ENCODE results near the gene CTBP2.
"Not testable (repeated sequence)": the region's sequence is repeated elsewhere in the genome, so short reads cannot be mapped to it uniquely, and the experiment has no call there.

CTBP2 gene

GRCh38 chr10:124990671-124991625, 169.4 kb downstream of the CTBP2 start:
- DNase-seq: no peak

GRCh38 chr10:124989526-124989925, 170.8 kb downstream of the CTBP2 start:
- DNase-seq: no peak

DNA sequence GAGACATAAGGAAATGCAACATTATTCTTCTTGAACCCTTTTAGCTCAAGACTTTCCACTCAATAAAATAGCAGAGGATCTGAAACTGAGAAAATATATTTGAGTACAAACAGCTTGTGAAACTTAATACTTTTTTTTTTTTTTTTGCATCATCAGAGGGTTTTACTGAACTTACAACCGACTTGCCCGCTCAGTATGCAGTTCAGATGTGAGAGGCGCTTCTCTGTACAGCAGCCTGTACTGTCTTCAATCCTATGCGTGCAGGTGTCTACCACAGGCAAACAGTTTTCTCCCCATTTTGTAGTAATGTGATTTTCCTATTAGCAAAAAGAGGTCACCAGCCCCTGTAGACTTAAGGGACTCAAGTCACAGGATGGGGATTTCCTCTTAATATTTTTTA, 171.6 kb downstream of the CTBP2 start:
- not testable (repeated sequence) for DNase-seq

DNA sequence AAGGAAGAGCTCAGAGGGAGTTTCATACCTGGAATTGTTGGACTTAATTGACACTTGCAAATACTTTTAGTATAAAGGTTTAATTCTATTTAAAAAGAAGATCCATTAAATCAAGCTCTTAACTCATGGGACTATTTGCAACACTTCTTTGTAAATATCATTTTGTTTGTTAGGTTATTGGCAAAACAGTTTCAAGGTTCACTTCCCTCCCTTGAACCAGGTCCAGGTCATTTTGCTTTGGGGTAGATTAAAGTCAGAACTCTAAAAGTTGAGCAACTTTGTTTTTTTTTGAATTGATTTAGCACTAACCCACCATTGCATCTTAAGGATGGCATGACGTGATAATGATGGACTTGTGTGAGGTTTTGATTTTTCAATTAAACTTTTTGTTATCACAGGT, 172.6 kb downstream of the CTBP2 start:
- no peak for DNase-seq

GRCh38 chr10:124985162-124985561, 175.2 kb downstream of the CTBP2 start:
- no peak for DNase-seq

DNA sequence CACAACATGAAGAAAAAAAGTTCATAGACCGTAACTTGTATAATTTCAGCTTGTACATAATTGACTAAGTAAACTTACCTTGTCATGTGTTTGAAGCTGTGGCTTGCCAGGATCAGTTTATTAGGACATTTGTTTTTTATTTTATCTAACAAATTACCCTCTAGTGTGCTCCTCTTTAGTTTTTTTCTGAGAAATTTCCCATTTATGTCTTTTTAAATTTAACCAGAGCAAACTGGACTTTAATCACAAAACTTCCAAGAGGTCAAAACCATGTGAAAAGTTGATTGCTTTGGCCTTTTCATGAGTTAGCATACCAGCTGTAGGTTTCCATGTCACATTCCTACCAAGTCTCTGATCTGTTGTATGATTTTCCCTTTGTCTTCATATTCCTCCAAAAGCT, 176.0 kb downstream of the CTBP2 start:
- DNase-seq: no peak

GRCh38 chr10:124983321-124983720, 177.0 kb downstream of the CTBP2 start:
- no peak for DNase-seq

GRCh38 chr10:124978376-124978725, 182.0 kb downstream of the CTBP2 start:
- DNase-seq: no peak

DNA sequence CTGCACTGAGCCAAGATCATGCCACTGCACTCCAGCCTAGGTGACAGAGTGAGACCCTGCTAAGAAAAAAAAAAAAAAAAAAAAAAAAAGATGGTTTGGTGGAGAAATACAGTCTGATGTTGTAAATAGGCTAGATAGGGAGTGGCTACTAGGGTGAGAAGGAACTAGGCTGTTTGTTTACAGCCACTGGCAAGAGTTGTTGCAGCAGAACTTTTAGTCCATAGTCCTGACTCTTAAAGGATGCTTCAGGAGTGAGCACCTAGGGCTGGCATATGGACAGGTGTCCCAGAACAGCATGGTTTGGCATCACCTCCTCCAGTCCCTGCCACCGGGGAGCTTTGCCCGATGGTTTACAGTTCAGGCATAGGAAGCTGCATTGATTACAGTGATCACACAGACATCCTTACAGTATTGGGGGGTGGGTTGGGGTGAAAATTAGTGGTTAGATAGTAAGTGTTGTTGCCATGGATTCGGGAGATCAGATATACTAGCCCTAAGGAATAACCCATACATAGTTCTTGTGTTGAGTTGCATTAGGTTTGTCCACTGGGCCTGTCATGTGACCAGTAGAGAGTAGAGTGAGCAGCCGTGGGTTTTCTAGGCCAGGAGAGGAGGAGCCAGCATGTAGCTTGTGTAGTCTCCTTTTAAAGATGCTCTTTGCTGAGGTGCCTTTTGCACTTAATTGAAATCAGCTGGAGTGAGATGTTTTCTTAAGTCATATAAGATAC, 182.6 kb downstream of the CTBP2 start:
- no peak for DNase-seq

DNA sequence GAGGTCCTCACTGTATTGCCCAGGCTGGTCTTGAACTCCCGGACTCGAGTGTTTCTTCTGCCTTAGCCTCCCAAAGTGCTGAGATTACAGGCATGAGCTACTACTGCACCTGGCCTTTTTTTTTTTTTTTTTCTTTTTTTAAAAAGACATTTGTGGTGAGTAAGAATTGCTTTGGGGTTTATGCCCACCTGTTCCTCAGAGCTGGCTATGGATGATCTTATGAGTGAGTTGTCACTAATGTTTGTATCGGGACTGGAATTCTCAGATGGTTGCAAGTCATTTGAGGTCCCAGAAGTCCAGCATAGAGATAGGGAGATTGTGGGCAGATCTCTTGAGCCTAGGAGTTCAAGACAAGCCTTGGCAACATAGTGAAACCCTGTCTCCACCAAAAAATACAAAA, 183.2 kb downstream of the CTBP2 start:
- DNase-seq: no peak

DNA sequence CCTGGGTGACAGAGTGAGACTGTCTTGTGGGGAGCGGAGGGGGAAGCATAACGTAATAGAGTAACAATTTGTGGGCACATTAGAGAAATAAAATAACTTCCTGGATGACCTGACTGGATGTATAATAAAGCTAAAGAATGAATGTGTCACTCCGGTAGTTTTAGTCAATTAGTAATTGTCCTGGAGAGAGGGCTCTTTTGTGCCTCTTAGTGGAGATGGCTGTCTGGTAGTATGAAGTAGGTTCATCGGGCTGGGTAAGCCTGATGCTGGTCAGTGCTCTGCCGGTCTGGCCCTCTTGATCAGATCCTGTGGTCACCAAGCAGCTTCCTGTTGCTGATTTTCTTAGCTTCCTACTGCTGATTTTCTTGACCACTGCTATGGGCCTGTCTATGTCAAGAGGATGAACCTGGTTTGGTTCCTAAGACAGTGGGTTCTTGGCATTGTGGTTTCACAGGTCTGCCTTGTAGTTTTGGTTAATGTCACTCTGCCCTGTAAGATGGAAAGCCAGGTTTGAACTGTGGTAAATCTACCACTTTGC, 184.3 kb downstream of the CTBP2 start:
- no peak for DNase-seq

- no peak for DNase-seq
Observed at GRCh38 chr10:124974131-124974530, 186.2 kb downstream of the CTBP2 start.

- DNase-seq: no peak
Observed at GRCh38 chr10:124972637-124973036, 187.7 kb downstream of the CTBP2 start.

DNA sequence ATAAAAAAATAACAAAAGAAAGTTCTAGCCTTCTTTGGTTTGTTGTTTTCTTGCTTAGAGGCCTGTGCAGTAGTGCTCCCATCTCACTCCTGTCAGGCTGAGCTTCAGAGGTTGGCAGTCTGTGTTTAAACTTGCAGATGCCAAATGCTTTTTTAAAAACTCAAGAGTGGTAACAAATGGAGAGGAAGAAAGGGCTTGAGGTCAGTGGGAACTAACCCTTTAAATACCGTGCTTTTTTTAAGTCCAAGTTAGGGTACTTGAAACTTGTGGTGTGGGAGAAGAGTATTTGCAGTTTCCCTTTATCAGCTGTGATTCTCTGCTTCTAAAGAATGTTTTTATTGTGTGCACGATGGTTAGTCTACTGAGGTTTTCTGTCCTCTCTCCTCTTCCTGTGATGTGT, 189.1 kb downstream of the CTBP2 start:
- no peak for DNase-seq

DNA sequence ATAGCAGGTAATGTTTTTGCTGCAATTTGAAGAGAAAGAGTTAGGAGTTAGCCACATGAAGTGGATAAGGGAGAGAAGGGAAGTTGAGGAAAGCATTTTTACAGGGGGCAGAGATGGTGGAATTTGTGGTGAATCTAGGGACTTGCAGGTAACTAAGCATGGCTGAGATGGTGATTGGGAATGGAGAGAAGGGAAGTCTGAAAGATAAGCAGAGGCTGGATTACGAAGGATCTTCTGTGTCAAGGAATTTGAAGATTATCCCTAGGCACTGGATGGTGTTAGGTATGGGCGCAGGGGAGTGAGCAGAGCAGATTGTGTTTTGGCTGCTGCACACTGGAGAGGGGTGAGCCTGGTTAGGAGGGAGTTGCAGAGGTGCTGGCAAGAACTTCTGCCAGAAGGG, 193.1 kb downstream of the CTBP2 start:
- no peak for DNase-seq

- no peak for DNase-seq
Observed at GRCh38 chr10:124966008-124966407, 194.4 kb downstream of the CTBP2 start.

GRCh38 chr10:124963866-124964720, 196.3 kb downstream of the CTBP2 start:
- no peak for DNase-seq

GRCh38 chr10:124962421-124962820, 197.9 kb downstream of the CTBP2 start:
- DNase-seq: no peak

GRCh38 chr10:124961248-124961570, 199.2 kb downstream of the CTBP2 start:
- DNase-seq: no peak

- no peak for DNase-seq
Observed at GRCh38 chr10:124959564-124959963, 200.8 kb downstream of the CTBP2 start.

DNA sequence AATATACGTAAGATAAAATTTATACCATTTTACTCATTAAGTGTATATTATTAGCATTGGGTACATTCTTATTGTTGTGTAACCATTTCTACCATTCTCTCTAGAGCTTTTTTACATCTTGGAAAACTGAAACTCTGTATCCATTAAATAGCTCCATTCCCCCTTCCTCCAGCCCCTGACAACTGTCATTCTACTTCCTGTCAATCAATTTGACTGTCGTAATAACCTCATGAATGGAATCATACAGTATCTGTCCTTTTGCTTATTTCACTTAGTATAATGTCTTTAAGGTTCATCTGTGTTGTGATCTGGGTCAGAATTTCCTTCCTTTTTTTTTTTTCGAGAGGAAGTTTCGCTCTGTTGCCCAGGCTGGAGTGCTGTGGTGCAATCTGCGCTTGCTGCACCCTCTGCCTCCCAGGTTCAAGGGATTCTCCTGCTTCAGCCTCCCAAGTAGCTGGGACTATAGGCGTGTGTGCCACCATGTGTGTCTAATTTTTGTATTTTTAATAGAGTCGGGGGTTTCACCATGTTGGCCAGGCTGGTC, 202.9 kb downstream of the CTBP2 start:
- no peak for DNase-seq

GRCh38 chr10:124956764-124957163, 203.6 kb downstream of the CTBP2 start:
- no peak for DNase-seq

GRCh38 chr10:124955868-124956267, 204.5 kb downstream of the CTBP2 start:
- DNase-seq: no peak
